ENCODE measurements around the gene SPDEF.

Gene SPDEF

GRCh38 chr6:34523441-34524206, 32.5 kb downstream of the SPDEF start:
- no peak for TF ChIP-seq CTCF (conservative IDR thresholded peaks at IDR 0.05; ENCODE audit: low read depth, low read length)

GRCh38 chr6:34522761-34523160, 33.4 kb downstream of the SPDEF start:
- Histone ChIP-seq H3K79me2 (ENCODE audit: insufficient read depth, low read depth) (no peaks in the 10 kb centered on the region), H3K9ac (no peak overlapping the region), H3K4me1 (ENCODE audit: low read depth, poor library complexity, severe bottlenecking) (peaks cover 6% of the 10 kb centered on the region), H3K4me3 (IDR thresholded peaks at IDR 0.05; ENCODE audit: insufficient read depth, low read depth, low read length) (no peak overlapping the region), H4K20me1 (ENCODE audit: insufficient read depth) (no peaks in the 10 kb centered on the region), H3K27ac (no peak overlapping the region), H2AFZ (ENCODE audit: low read depth) (no peak overlapping the region), H3K36me3 (ENCODE audit: insufficient read depth) (no peaks in the 10 kb centered on the region), H3K27me3 (ENCODE audit: insufficient read depth, low read depth) (no peaks in the 10 kb centered on the region), H3K4me2 (no peak overlapping the region)
- no peak for TF ChIP-seq CTCF (conservative IDR thresholded peaks at IDR 0.05; ENCODE audit: low read depth, low read length)

More at GRCh38 chr6:34523441-34524206, 32.5 kb downstream of the SPDEF start:
- H3K27ac ChIP-seq, result no peak overlapping the region
- no peaks in the 10 kb centered on the region for H4K20me1 ChIP-seq (ENCODE audit: insufficient read depth)
- no peak overlapping the region for H2AFZ ChIP-seq (ENCODE audit: low read depth)
- no peaks in the 10 kb centered on the region for H3K36me3 ChIP-seq (ENCODE audit: insufficient read depth)
- no peak overlapping the region for H3K9ac ChIP-seq
- peaks cover 6% of the 10 kb centered on the region for H3K4me1 ChIP-seq (ENCODE audit: low read depth, poor library complexity, severe bottlenecking)
- no peak overlapping the region for H3K4me3 ChIP-seq (IDR thresholded peaks at IDR 0.05; ENCODE audit: insufficient read depth, low read depth, low read length)
- no peaks in the 10 kb centered on the region for H3K27me3 ChIP-seq (ENCODE audit: insufficient read depth, low read depth)
- no peaks in the 10 kb centered on the region for H3K79me2 ChIP-seq (ENCODE audit: insufficient read depth, low read depth)
- no peak overlapping the region for H3K4me2 ChIP-seq

GRCh38 chr6:34521463-34522285, 34.5 kb downstream of the SPDEF start:
- Histone ChIP-seq H3K4me1 (ENCODE audit: low read depth, poor library complexity, severe bottlenecking) (peaks cover 4% of the 10 kb centered on the region), H3K36me3 (ENCODE audit: insufficient read depth) (no peaks in the 10 kb centered on the region), H3K4me3 (IDR thresholded peaks at IDR 0.05; ENCODE audit: insufficient read depth, low read depth, low read length) (no peak overlapping the region), H3K9ac (no peak overlapping the region), H3K27ac (no peak overlapping the region), H2AFZ (ENCODE audit: low read depth) (no peak overlapping the region), H4K20me1 (ENCODE audit: insufficient read depth) (no peaks in the 10 kb centered on the region), H3K79me2 (ENCODE audit: insufficient read depth, low read depth) (no peaks in the 10 kb centered on the region), H3K4me2 (no peak overlapping the region), H3K27me3 (ENCODE audit: insufficient read depth, low read depth) (no peaks in the 10 kb centered on the region)
- TF ChIP-seq CTCF (conservative IDR thresholded peaks at IDR 0.05; ENCODE audit: low read depth, low read length), result no peak

- Histone ChIP-seq H3K36me3 (ENCODE audit: insufficient read depth) (no peaks in the 10 kb centered on the region), H3K79me2 (ENCODE audit: insufficient read depth, low read depth) (no peaks in the 10 kb centered on the region), H3K9ac (no peak overlapping the region), H3K27me3 (ENCODE audit: insufficient read depth, low read depth) (no peaks in the 10 kb centered on the region), H4K20me1 (ENCODE audit: insufficient read depth) (no peaks in the 10 kb centered on the region), H2AFZ (ENCODE audit: low read depth) (no peak overlapping the region), H3K4me1 (ENCODE audit: low read depth, poor library complexity, severe bottlenecking) (no peaks in the 10 kb centered on the region), H3K4me3 (IDR thresholded peaks at IDR 0.05; ENCODE audit: insufficient read depth, low read depth, low read length) (no peak overlapping the region), H3K27ac (no peak overlapping the region), H3K4me2 (no peak overlapping the region)
- no peak for TF ChIP-seq CTCF (conservative IDR thresholded peaks at IDR 0.05; ENCODE audit: low read depth, low read length)
Observed at GRCh38 chr6:34520645-34521462, 35.3 kb downstream of the SPDEF start.

All from KMS-11 (cell line).